Smooth muscle cell (in vitro differentiated cells): ENCODE data around the gene IL11. TPM values are rescaled to one million over a fixed set of nuclear protein-coding genes. Genes with fewer than 3 reads are reported as not detected.

Experiments
- DNase-seq: peaks from one replicate; lab custom pipeline; 2025; ENCODE audit not compliant: unreplicated experiment; lab: John Stamatoyannopoulos, UW
- H2AFZ ChIP-seq: fragments of 200-600 bp; sonication (generic); 2 replicates; pipeline ENCODE4 v1.6.0; 2016; ENCODE audit warnings: antibody characterized with exemption, low read depth, mild to moderate bottlenecking
- H3F3A ChIP-seq: fragments of 200-600 bp; sonication (generic); 2 replicates; pipeline ENCODE4 v1.6.0; 2017; ENCODE audit warnings: antibody characterized with exemption, low read depth
- H3K27ac ChIP-seq: fragments of 200-600 bp; sonication (generic); 2 replicates; pipeline ENCODE4 v1.5.1; 2016; ENCODE audit warnings: low read depth, mild to moderate bottlenecking
- H3K27me3 ChIP-seq: fragments of 200-600 bp; sonication (generic); 2 replicates; pipeline ENCODE4 v1.6.1; 2016; ENCODE audit warnings: low read depth, mild to moderate bottlenecking
- H3K36me3 ChIP-seq: fragments of 200-600 bp; sonication (generic); 2 replicates; pipeline ENCODE4 v1.5.1; 2016; ENCODE audit warnings: low read depth
- H3K4me1 ChIP-seq: fragments of 200-600 bp; sonication (generic); 2 replicates; pipeline ENCODE4 v1.5.1; 2016; ENCODE audit warnings: low read depth
- H3K4me2 ChIP-seq: fragments of 200-600 bp; sonication (generic); 2 replicates; pipeline ENCODE4 v1.6.0; 2016; ENCODE audit warnings: mild to moderate bottlenecking
- H3K4me3 ChIP-seq: fragments of 200-600 bp; sonication (generic); 2 replicates; pipeline ENCODE4 v1.5.1; 2016; ENCODE audit warnings: mild to moderate bottlenecking
- H3K79me2 ChIP-seq: fragments of 200-600 bp; sonication (generic); 2 replicates; pipeline ENCODE4 v1.6.0; 2016; ENCODE audit warnings: low read depth, mild to moderate bottlenecking
- H3K9ac ChIP-seq: fragments of 200-600 bp; sonication (generic); 2 replicates; pipeline ENCODE4 v1.6.0; 2016; ENCODE audit warnings: low read depth
- H3K9me3 ChIP-seq: fragments of 200-600 bp; sonication (generic); replicated peaks from 2 replicates; pipeline ENCODE4 v1.5.1; 2016; ENCODE audit warnings: low read depth
- H4K20me1 ChIP-seq: fragments of 200-600 bp; sonication (generic); 2 replicates; pipeline ENCODE4 v1.6.0; 2016; ENCODE audit warnings: low read depth
- WGBS: methylation state at CpG from one replicate; pipeline ENCODE4 v1.1.7; 2016; ENCODE audit warnings: low lambda C conversion rate; 5-methylcytosine and 5-hydroxymethylcytosine counted together
- polyA plus RNA-seq: library from polyadenylated mRNA; unstranded; fragments of >200 nt; fragmentation: Nextera tagmentation; extraction: Ambion mirVana; gene quantifications from 2 replicates; pipeline ENCODE4 v1.2.1, GENCODE V29; 2016
- total RNA-seq: library from RNA; depleted of rRNA; stranded (reverse); fragments of >200 nt; gene quantifications from 2 replicates; pipeline ENCODE4 v1.2.3, GENCODE V29; 2014
- TF ChIP-seq, protein P1 (sequence below): fragments of 200-600 bp; sonication (generic); IDR thresholded peaks from 2 replicates; pipeline ENCODE4 v1.5.1; 2017; ENCODE audit warnings: borderline replicate concordance, mild to moderate bottlenecking, antibody characterized with exemption; ENCODE audit not compliant: insufficient read depth, poor library complexity, severe bottlenecking

The IL11 gene
- total and polyA plus RNA-seq, 2 experiments from 2014 or later, result 40.1 to 66.4 TPM

- H4K20me1 ChIP-seq, result peaks cover 61% of the 10 kb centered on the region
- H3K4me2 ChIP-seq, result no peak overlapping the region
- peaks cover 22% of the 10 kb centered on the region for H3F3A ChIP-seq
- H3K9ac ChIP-seq, result no peak overlapping the region
- DNase-seq, result no peak
- H3K79me2 ChIP-seq, result peaks cover 18% of the 10 kb centered on the region
- TF ChIP-seq, protein P1, sequence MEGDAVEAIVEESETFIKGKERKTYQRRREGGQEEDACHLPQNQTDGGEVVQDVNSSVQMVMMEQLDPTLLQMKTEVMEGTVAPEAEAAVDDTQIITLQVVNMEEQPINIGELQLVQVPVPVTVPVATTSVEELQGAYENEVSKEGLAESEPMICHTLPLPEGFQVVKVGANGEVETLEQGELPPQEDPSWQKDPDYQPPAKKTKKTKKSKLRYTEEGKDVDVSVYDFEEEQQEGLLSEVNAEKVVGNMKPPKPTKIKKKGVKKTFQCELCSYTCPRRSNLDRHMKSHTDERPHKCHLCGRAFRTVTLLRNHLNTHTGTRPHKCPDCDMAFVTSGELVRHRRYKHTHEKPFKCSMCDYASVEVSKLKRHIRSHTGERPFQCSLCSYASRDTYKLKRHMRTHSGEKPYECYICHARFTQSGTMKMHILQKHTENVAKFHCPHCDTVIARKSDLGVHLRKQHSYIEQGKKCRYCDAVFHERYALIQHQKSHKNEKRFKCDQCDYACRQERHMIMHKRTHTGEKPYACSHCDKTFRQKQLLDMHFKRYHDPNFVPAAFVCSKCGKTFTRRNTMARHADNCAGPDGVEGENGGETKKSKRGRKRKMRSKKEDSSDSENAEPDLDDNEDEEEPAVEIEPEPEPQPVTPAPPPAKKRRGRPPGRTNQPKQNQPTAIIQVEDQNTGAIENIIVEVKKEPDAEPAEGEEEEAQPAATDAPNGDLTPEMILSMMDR, result no peak
- 94% methylated on average over 14 of the region's 14 CpGs for WGBS
- H3K27ac ChIP-seq, result no peak overlapping the region
- H3K27me3 ChIP-seq, result no peaks in the 10 kb centered on the region
- no peak overlapping the region for H2AFZ ChIP-seq
- peaks cover 1% of the 10 kb centered on the region for H3K4me1 ChIP-seq
- no peaks in the 10 kb centered on the region for H3K9me3 ChIP-seq
- no peaks in the 10 kb centered on the region for H3K36me3 ChIP-seq
- no peak overlapping the region for H3K4me3 ChIP-seq
Measured at GRCh38 chr19:55400281-55401087, 30.2 kb upstream of the IL11 start.

- no peak for DNase-seq
- Histone ChIP-seq H3F3A (peaks cover 21% of the 10 kb centered on the region), H3K4me2 (no peak overlapping the region), H3K79me2 (peaks cover 2% of the 10 kb centered on the region), H4K20me1 (peaks cover 45% of the 10 kb centered on the region), H3K27ac (no peak overlapping the region), H3K4me3 (no peak overlapping the region), H3K9me3 (no peaks in the 10 kb centered on the region), H3K4me1 (no peaks in the 10 kb centered on the region), H3K27me3 (no peaks in the 10 kb centered on the region), H3K9ac (no peak overlapping the region), H2AFZ (no peak overlapping the region), H3K36me3 (no peaks in the 10 kb centered on the region)
- TF ChIP-seq, protein P1, result no peak
- WGBS, result 94% methylated on average over 12 of the region's 12 CpGs
Measured at GRCh38 chr19:55398200-55398925, 28.1 kb upstream of the IL11 start.

- Histone ChIP-seq H3K9me3 (no peaks in the 10 kb centered on the region), H3K4me3 (no peak overlapping the region), H3F3A (no peaks in the 10 kb centered on the region), H3K27ac (no peak overlapping the region), H3K9ac (no peak overlapping the region), H3K27me3 (no peaks in the 10 kb centered on the region), H3K4me2 (no peak overlapping the region), H2AFZ (no peak overlapping the region), H3K79me2 (peaks cover 24% of the 10 kb centered on the region), H3K4me1 (peaks cover 4% of the 10 kb centered on the region), H3K36me3 (no peaks in the 10 kb centered on the region), H4K20me1 (peaks cover 52% of the 10 kb centered on the region)
- 55% methylated on average over 15 of the region's 18 CpGs for WGBS
- TF ChIP-seq, protein P1, result no peak
- no peak for DNase-seq
Measured at GRCh38 chr19:55392820-55393761, 22.8 kb upstream of the IL11 start.
